A673 (cell line): ENCODE measurements around the gene ACOX3. TPM values are rescaled to one million over a fixed set of nuclear protein-coding genes. Genes with fewer than 3 reads are reported as not detected.

Source experiments
- BruUV-seq: library from RNA; stranded (reverse); fragments of 400-500 nt; replicated peaks from 2 replicates; lab custom pipeline; 2021; lab: Mats Ljungman, UMichigan
- CTCF ChIA-PET: fragments of 300-600 bp; sonication (Branson Sonifier 250); formaldehyde crosslinking; loops from one replicate; lab custom pipeline; 2022; ENCODE audit warnings: antibody characterized with exemption; lab: Charles Lee
- POLR2A ChIA-PET: fragments of 300-600 bp; sonication (Branson Sonifier 250); formaldehyde crosslinking; loops from one replicate; lab custom pipeline; 2022; ENCODE audit warnings: antibody characterized with exemption; ENCODE audit not compliant: low non-redundant PET; lab: Charles Lee
- DNase-seq: peaks from one replicate; pipeline ENCODE4 v3.0.0-alpha.2; 2015; ENCODE audit warnings: low spot score
- H3K27ac ChIP-seq: fragments of 200-600 bp; sonication (generic); 2 replicates; pipeline ENCODE4 v1.5.1; 2016; ENCODE audit warnings: mixed run types, low read depth, mild to moderate bottlenecking, mixed read lengths, antibody characterized with exemption, low read length; ENCODE audit not compliant: poor library complexity, severe bottlenecking
- H3K27me3 ChIP-seq: fragments of 200-600 bp; sonication (generic); replicated peaks from 2 replicates; pipeline ENCODE4 v1.6.1; 2017; ENCODE audit warnings: mixed run types, low read depth, mild to moderate bottlenecking, mixed read lengths, antibody characterized with exemption, low read length; ENCODE audit not compliant: insufficient read depth, poor library complexity
- H3K36me3 ChIP-seq: fragments of 200-600 bp; sonication (generic); 2 replicates; pipeline ENCODE4 v1.6.1; 2016; ENCODE audit warnings: mixed run types, mild to moderate bottlenecking, mixed read lengths, antibody characterized with exemption, low read length; ENCODE audit not compliant: insufficient read depth, poor library complexity, severe bottlenecking
- H3K4me1 ChIP-seq: fragments of 200-600 bp; sonication (generic); 2 replicates; pipeline ENCODE4 v1.6.1; 2017; ENCODE audit warnings: mixed run types, mild to moderate bottlenecking, mixed read lengths, antibody characterized with exemption, low read length; ENCODE audit not compliant: insufficient read depth, poor library complexity, severe bottlenecking
- H3K4me3 ChIP-seq: fragments of 200-600 bp; sonication (generic); 2 replicates; pipeline ENCODE4 v1.5.1; 2016; ENCODE audit warnings: low read depth, mixed run types, mild to moderate bottlenecking, mixed read lengths, low read length; ENCODE audit not compliant: poor library complexity, severe bottlenecking
- H3K9me3 ChIP-seq: fragments of 200-600 bp; sonication (generic); 2 replicates; pipeline ENCODE4 v1.6.1; 2016; ENCODE audit warnings: mixed run types, low read depth, mild to moderate bottlenecking, mixed read lengths, antibody characterized with exemption, low read length; ENCODE audit not compliant: poor library complexity, severe bottlenecking
- EZH2 ChIP-seq: fragments of 200-600 bp; sonication (generic); IDR thresholded peaks from 2 replicates; pipeline ENCODE4 v1.6.1; 2017; ENCODE audit warnings: borderline replicate concordance, low read depth, mild to moderate bottlenecking, mixed read lengths, antibody characterized with exemption, low read length; ENCODE audit not compliant: poor library complexity, severe bottlenecking
- intact Hi-C: fragments of 100-400 bp; cut with micrococcal nuclease; formaldehyde crosslinking; loops from one replicate; pipeline ENCODE4 v1.10.0; 2022; ENCODE audit not compliant: unreplicated experiment
- total RNA-seq: library from RNA; stranded (reverse); gene quantifications from 2 replicates; pipeline ENCODE4 v1.2.3, GENCODE V29; 2021
- TF ChIP-seq, protein P1 (sequence below): fragments of 300-800, 200-600 bp; sonication (generic); conservative IDR thresholded peaks from 2 replicates; pipeline ENCODE4 v1.5.1; 2017; ENCODE audit warnings: low read depth, mild to moderate bottlenecking, antibody characterized with exemption, low read length, moderate library complexity, mixed read lengths

The ACOX3 gene
- total RNA-seq, 1 experiment from 2014 or later = 14.3 TPM

DNA sequence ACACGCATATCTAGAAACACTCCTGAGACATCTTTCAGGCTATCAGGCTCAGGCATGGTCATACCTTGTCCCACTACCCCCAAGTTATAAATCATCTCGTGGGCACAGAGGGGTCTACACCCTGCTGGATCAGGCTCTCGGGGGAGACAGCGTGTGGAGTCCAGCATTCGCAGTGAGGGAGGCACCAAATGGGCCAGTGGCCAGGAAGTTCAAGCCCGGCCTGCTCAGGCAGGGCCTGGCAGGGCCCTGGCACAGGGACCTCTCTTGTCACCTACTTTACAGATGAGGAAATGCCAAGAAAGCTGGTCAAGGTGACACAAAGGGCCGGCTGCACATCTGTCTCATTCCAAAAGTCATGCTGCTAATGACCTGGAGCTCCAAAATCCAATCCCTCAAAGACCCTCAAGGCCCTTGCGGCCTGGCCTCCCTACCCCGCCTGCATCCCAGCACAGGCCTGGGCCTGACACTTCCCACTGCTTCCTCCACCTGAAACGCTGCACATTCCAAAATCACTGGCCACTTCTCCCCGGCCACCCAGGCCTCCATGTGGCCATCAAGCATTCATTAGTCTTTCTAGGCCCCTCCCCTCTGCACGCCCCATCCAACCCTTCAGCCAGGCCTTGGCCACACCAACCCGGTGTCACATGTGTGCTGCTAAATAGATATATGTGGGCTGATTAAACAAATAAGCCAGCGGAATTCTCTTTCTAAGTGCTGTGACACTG lies 35.6 kb downstream of the ACOX3 start:
- no peak for DNase-seq
- BruUV-seq = no TSS peak
- H3K36me3 ChIP-seq = no peaks in the 10 kb centered on the region

DNA sequence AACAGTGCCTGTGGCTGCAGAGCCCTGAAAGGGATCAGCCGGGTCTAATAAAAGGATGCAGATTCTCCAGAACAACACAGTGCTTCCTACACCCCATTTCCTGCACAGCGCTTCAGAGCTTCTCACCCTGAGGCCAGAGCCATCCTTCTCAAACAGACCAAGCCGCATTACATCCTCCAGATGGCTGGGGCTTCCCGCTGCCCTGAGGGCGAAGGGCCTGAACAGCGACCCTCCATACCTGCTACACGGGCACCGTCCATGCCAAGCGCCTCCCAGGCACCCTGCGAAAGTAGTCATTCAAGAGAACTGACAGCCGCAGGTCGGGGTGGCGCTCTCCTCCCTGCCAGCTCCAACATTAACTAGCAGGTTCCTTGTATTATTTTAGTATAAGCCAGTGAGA lies 36.5 kb downstream of the ACOX3 start:
- no peaks in the 10 kb centered on the region for H3K27me3 ChIP-seq
- H3K4me3 ChIP-seq = no peak overlapping the region
- no TSS peak for BruUV-seq
- no peaks in the 10 kb centered on the region for H3K4me1 ChIP-seq
- ChIA-PET CTCF (interaction anchor here (1.9 kb wide), 1 partner anchor 162 kb away, joined by 11 read pairs; no protein-coding TSS in a partner anchor), POLR2A (no interaction called here)
- no peaks in the 10 kb centered on the region for H3K36me3 ChIP-seq
- H3K27ac ChIP-seq = no peak overlapping the region
- no peak for TF ChIP-seq EZH2
- TF ChIP-seq, protein P1, sequence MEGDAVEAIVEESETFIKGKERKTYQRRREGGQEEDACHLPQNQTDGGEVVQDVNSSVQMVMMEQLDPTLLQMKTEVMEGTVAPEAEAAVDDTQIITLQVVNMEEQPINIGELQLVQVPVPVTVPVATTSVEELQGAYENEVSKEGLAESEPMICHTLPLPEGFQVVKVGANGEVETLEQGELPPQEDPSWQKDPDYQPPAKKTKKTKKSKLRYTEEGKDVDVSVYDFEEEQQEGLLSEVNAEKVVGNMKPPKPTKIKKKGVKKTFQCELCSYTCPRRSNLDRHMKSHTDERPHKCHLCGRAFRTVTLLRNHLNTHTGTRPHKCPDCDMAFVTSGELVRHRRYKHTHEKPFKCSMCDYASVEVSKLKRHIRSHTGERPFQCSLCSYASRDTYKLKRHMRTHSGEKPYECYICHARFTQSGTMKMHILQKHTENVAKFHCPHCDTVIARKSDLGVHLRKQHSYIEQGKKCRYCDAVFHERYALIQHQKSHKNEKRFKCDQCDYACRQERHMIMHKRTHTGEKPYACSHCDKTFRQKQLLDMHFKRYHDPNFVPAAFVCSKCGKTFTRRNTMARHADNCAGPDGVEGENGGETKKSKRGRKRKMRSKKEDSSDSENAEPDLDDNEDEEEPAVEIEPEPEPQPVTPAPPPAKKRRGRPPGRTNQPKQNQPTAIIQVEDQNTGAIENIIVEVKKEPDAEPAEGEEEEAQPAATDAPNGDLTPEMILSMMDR = no peak
- no peaks in the 10 kb centered on the region for H3K9me3 ChIP-seq
- intact Hi-C loops = loop anchor here (1.0 to 10.0 kb wide), 3 partner anchors 129 to 227 kb away; no protein-coding TSS in a partner anchor
- no peak for DNase-seq

More for the DNA sequence above, 35.6 kb downstream of the ACOX3 start:
- H3K4me1 ChIP-seq = no peaks in the 10 kb centered on the region
- no peak overlapping the region for H3K27ac ChIP-seq
- H3K27me3 ChIP-seq = no peaks in the 10 kb centered on the region
- ChIA-PET CTCF (no interaction called here), POLR2A (no interaction called here)
- no peak for TF ChIP-seq EZH2
- TF ChIP-seq, protein P1 = no peak
- no peak overlapping the region for H3K4me3 ChIP-seq
- intact Hi-C loops = loop anchor here (10.0 kb wide), 1 partner anchor 130 kb away; no protein-coding TSS in a partner anchor
- no peaks in the 10 kb centered on the region for H3K9me3 ChIP-seq

DNA sequence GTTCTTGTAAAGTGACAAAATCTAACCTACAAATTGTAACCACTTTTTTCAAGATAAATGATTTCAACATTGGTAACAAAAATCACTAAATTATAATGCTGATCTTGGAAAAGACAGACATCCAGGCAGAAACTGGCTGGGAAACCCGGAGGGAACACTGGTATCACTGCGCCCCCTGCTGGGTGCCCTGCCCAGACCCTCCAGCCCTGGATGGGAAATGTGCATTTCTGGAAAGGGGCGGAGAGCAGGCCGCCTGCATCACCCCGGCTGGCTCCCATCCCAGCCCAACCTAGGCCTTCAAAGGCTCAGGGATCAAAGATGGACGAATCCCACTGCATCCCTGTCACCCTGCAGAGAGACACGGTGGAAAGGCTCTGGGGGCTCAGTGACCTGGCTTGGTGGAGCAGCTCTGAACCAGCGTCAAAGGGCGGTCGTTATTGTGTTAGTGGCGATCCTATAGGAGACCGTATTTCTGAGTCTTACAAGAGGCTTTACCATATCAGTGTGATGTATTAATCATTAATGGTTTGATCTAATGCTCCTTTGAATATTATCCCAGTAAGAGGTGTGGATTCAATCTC lies 37.3 kb downstream of the ACOX3 start:
- Histone ChIP-seq H3K4me1 (no peaks in the 10 kb centered on the region), H3K27me3 (no peaks in the 10 kb centered on the region), H3K9me3 (no peaks in the 10 kb centered on the region), H3K27ac (no peak overlapping the region), H3K4me3 (no peak overlapping the region), H3K36me3 (no peaks in the 10 kb centered on the region)
- intact Hi-C loops = loop anchor here (1.0 to 10.0 kb wide), 3 partner anchors 128 to 226 kb away; no protein-coding TSS in a partner anchor
- POLR2A ChIA-PET = no interaction called here
- BruUV-seq = no TSS peak
- CTCF ChIA-PET = interaction anchor here (0.6 to 1.9 kb wide), 4 partner anchors 22 to 226 kb away, joined by 3 to 11 read pairs (median 5); no protein-coding TSS in a partner anchor
- DNase-seq = peak; percentile 78
- no peak for TF ChIP-seq EZH2
- TF ChIP-seq, protein P1 = peak; percentile 91
